AG04449 (cell line): ENCODE measurements around the gene IGF2BP1.

Experiments
- CTCF ChIA-PET: fragments of 350-600 bp; formaldehyde crosslinking; extraction: SDS; loops from one replicate; lab custom pipeline; 2021; ENCODE audit warnings: antibody characterized with exemption; lab: Yijun Ruan, JAX
- POLR2A ChIA-PET: fragments of 400-600, 350-600 bp; formaldehyde crosslinking; extraction: SDS; loops from one replicate; lab custom pipeline; 2020; ENCODE audit warnings: antibody characterized with exemption, inconsistent platforms; lab: Yijun Ruan, JAX
- DNase-seq: peaks from one replicate; pipeline ENCODE4 v3.0.0-alpha.2; 2010; ENCODE audit warnings: low read depth, low spot score
- H3K4me3 ChIP-seq: 2 replicates; pipeline ENCODE4 v1.5.1; 2011; ENCODE audit warnings: low read depth, mild to moderate bottlenecking, control low read depth, low read length
- TF ChIP-seq, protein P1 (sequence below): IDR thresholded peaks from one replicate; pipeline ENCODE4 v1.5.1; 2011; ENCODE audit warnings: mild to moderate bottlenecking, moderate library complexity, low read length, control low read depth, inconsistent platforms; ENCODE audit not compliant: insufficient read depth; ENCODE audit errors: missing control alignments

Gene IGF2BP1

DNA sequence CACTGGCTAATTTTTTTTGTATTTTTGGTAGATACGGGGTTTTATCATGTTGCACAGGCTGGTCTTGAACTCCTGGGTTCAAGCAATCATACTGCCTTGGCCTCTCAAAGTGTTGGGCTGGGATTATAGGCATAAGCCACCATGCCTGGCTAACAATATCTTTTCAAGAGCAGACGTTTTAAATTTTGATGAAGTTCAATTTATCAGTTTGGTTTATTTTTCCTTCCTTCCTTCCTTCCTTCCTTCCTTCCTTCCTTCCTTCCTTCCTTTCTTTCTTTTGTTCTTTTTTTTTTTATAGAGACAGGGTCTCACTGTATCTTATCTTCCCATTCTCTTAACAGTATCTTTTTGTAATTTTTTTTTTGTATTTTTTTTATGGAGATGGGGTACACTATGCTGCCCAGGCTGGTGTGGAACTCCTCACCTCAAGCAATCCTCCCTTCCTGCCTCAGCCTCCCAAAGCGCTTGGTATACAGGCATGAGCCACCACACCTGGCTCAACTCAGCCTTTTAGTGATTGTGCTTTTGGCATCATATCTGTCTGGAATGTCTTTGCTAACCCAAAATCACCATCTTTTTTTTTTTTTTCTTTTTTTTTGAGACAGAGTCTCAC lies 15.2 kb upstream of the IGF2BP1 start:
- no peak for DNase-seq
- ChIA-PET CTCF (no interaction called here), POLR2A (no interaction called here)
- no peak overlapping the region for H3K4me3 ChIP-seq
- TF ChIP-seq, protein P1, sequence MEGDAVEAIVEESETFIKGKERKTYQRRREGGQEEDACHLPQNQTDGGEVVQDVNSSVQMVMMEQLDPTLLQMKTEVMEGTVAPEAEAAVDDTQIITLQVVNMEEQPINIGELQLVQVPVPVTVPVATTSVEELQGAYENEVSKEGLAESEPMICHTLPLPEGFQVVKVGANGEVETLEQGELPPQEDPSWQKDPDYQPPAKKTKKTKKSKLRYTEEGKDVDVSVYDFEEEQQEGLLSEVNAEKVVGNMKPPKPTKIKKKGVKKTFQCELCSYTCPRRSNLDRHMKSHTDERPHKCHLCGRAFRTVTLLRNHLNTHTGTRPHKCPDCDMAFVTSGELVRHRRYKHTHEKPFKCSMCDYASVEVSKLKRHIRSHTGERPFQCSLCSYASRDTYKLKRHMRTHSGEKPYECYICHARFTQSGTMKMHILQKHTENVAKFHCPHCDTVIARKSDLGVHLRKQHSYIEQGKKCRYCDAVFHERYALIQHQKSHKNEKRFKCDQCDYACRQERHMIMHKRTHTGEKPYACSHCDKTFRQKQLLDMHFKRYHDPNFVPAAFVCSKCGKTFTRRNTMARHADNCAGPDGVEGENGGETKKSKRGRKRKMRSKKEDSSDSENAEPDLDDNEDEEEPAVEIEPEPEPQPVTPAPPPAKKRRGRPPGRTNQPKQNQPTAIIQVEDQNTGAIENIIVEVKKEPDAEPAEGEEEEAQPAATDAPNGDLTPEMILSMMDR, result no peak

DNA sequence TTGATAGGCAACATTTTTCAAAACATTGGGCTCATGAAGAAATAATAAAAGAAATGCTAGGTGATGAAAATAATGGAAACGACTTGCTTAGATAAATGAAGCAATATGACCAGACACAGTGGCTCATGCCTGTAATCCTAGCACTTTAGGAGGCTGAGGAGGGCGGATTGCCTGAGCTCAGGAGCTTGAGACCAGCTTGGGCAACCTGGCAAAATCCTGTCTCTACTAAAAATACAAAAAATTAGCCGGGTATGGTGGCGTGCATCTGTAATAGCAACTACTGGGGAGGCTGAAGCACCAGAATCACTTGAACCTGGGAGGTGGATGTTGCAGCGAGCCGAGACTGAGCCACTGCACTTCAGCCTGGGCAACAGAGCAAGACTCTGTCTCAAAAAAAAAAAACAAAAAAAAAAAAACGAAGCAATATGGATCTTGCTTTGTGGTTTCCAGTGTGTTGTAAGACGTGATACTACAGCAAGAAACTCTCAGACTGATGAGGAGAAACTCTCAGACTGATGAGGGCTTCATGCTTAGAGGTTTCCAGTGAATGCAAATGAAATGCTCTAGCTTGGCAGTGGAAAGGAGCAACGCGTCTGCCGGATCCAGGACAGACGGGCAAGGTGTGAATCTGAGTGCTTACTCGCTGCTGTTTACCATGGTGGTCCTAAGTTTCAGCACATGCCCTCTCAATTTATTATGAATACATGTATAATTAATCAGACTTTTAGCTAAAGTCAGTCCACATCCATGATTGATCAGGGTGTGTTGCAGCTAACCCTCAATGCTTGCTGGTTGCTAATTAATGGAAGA lies 11.5 kb upstream of the IGF2BP1 start:
- POLR2A ChIA-PET, result no interaction called here
- DNase-seq, result no peak
- TF ChIP-seq, protein P1, result no peak
- CTCF ChIA-PET, result interaction anchor here (1.8 kb wide), 1 partner anchor 10 kb away, joined by 5 read pairs; no protein-coding TSS in a partner anchor
- no peak overlapping the region for H3K4me3 ChIP-seq

DNA sequence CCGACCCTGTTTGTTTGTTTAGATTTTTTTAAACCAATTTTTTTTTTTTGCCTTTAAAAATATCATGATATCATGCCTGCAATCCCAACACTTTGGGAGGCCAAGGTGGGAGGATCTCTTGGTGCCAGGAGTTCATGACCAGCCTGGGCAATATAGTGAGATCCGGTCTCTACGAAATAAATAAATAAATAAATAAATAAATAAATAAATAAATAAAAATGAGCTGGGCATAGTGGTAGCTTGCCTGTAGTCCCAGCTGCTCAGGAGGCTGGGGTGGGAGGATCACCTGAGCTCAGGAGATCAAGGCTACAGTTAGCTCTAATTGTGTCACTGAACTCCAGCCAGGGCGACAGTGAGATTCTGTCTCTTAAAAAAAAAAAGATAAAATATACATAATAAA lies 8.1 kb upstream of the IGF2BP1 start:
- no peak for DNase-seq
- no peak overlapping the region for H3K4me3 ChIP-seq
- CTCF ChIA-PET, result interaction anchor here (0.6 to 1.1 kb wide), 2 partner anchors 23 to 43 kb away, joined by 3 read pairs; no protein-coding TSS in a partner anchor
- POLR2A ChIA-PET, result no interaction called here
- TF ChIP-seq, protein P1, result no peak

DNA sequence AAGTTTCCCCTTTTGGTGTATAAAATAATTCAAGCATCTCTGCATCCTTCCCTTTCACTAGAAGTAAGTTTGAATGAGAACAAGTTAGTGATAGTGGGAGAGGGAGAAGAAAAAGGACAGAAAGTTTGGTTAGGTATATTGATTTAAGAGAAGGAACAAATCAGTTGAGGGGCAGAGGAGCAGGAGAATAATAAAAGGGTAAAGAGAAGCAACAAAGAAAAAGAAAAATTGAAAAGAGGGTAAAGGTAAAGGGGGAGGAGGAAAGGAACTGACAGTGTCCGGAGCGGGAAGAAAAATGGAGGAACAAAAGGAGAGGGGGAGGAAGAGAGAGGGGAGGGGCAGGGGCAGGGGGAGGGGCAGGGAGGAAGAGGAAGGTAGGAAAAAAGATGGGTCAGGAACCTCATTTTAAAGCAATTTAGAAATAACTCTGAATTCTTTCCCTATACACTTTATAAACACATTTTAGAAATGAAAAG lies 6.3 kb upstream of the IGF2BP1 start:
- TF ChIP-seq, protein P1, result no peak
- no peak overlapping the region for H3K4me3 ChIP-seq
- DNase-seq, result no peak
- ChIA-PET CTCF (no interaction called here), POLR2A (no interaction called here)

DNA sequence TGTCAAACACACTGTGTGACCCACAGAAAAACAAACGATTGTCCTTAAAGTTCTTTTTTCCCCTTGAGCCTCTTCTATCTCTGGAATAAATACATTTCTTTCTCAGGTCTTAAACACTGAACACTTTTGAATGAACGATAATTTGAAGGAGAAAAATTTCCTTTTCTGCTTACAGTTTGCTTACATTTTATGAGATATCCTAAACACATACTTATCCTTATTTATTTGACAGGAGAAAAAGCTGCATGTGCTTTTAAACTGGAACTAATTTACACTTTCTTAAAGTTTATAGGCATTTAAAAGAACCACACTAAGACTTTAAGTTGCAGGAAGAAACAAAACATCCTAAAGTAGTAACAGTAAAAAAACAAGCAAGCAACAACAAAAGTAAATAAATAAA lies 4.7 kb upstream of the IGF2BP1 start:
- no peak overlapping the region for H3K4me3 ChIP-seq
- TF ChIP-seq, protein P1, result no peak
- ChIA-PET POLR2A (no interaction called here), CTCF (interaction anchor here (0.9 to 1.4 kb wide), 2 partner anchors 15 to 38 kb away, joined by 3 to 4 read pairs; no protein-coding TSS in a partner anchor)
- no peak for DNase-seq

DNA sequence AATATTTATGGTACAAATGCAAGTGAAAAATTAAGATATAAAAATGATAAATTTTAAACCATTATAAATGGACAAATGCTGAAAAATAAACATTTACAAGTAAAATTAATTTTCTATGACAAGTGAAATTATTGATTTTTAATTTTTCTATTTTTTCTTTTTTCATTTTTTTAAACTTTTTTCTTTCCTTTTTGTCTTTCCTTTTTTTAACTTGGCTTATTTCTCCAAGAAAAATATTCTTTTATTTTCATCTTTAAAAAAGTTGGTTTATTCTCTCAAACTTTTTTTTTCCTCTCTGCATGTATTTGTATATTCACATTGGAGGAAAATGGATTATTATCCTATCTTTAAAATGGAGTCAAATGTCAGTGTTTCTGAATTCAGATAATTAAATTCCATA lies 3.9 kb upstream of the IGF2BP1 start:
- ChIA-PET POLR2A (no interaction called here), CTCF (interaction anchor here (0.9 to 1.7 kb wide), 3 partner anchors 16 to 39 kb away, joined by 3 to 5 read pairs (median 4); no protein-coding TSS in a partner anchor)
- no peak for DNase-seq
- H3K4me3 ChIP-seq, result no peak overlapping the region
- TF ChIP-seq, protein P1, result no peak
